Measurements from ENCODE around the gene DHX9. TPM values are rescaled to one million over a fixed set of nuclear protein-coding genes. Genes with fewer than 3 reads are reported as not detected.

The DHX9 gene
- total and polyA plus RNA-seq, 9 of the 15 experiments (the other 6 are each of a cell fraction or from before 2014, with no cell fraction given) = 100 to 409 (median 294) TPM

DNA sequence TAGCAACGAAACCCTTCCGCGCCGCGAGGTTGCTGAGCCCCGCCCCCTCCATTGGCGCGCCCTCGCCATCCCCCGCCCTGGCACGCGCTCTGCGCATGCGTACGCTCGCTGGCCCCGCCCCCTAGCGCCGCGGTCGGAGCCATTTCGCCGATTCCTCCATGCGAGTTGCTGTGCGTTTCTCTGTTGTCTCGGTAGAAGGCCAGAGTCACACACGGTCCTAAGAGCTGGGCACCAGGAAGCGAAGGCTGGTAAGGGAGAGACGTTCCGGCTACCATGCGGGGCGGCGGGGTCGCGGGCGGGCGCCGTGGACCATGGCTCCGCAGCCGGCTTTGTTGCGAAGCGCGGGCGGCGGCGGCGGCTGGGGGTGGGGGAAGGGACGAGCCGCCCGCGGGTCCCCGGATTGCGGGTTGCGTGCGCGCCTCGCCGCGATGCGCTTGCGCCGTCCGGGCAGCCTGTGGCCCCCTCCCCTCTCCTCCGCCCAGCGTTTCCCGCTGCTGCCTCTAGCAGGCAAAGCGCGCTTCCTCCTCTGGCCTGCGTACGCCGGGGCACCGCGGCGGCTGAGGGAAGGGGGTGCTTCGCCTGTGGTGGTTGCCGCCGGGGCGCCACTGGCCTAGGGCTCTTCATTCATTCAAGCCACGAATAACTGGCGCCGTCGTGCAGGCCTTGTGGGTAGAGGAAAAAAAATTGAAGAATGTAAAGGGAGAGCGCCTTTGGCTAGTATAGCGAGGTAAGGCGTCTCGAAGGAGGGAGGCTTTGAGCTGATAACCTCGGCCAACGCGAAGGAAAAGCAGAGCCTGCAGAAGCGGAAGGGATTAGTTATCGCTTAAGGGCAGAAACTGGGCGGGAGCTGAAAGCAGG lies at the start of gene DHX9 (continued):
- TF ChIP-seq GABPB2 (CRISPR knock-in tag; conservative IDR thresholded peaks at IDR 0.05) = no peak
- peak; percentile 88 for TF ChIP-seq SMARCC2 (IDR thresholded peaks at IDR 0.05; ENCODE audit: low read depth)
- TF ChIP-seq FOXP1 (CRISPR knock-in tag; IDR thresholded peaks at IDR 0.05) = peak; percentile 43; the same call in 1 of the 2 replicates
- TF ChIP-seq ZNF586 (CRISPR knock-in tag; conservative IDR thresholded peaks at IDR 0.05) = no peak
- TF ChIP-seq, protein P1, sequence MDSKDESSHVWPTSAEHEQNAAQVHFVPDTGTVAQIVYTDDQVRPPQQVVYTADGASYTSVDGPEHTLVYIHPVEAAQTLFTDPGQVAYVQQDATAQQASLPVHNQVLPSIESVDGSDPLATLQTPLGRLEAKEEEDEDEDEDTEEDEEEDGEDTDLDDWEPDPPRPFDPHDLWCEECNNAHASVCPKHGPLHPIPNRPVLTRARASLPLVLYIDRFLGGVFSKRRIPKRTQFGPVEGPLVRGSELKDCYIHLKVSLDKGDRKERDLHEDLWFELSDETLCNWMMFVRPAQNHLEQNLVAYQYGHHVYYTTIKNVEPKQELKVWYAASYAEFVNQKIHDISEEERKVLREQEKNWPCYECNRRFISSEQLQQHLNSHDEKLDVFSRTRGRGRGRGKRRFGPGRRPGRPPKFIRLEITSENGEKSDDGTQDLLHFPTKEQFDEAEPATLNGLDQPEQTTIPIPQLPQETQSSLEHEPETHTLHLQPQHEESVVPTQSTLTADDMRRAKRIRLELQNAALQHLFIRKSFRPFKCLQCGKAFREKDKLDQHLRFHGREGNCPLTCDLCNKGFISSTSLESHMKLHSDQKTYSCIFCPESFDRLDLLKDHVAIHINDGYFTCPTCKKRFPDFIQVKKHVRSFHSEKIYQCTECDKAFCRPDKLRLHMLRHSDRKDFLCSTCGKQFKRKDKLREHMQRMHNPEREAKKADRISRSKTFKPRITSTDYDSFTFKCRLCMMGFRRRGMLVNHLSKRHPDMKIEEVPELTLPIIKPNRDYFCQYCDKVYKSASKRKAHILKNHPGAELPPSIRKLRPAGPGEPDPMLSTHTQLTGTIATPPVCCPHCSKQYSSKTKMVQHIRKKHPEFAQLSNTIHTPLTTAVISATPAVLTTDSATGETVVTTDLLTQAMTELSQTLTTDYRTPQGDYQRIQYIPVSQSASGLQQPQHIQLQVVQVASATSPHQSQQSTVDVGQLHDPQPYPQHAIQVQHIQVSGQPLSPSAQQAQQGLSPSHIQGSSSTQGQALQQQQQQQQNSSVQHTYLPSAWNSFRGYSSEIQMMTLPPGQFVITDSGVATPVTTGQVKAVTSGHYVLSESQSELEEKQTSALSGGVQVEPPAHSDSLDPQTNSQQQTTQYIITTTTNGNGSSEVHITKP (IDR thresholded peaks at IDR 0.05; ENCODE audit: partially characterized antibody) = peak; percentile 39
- TF ChIP-seq NCOA1 (IDR thresholded peaks at IDR 0.05; ENCODE audit: low read depth) = peak; percentile 81
- TF ChIP-seq, protein P2, sequence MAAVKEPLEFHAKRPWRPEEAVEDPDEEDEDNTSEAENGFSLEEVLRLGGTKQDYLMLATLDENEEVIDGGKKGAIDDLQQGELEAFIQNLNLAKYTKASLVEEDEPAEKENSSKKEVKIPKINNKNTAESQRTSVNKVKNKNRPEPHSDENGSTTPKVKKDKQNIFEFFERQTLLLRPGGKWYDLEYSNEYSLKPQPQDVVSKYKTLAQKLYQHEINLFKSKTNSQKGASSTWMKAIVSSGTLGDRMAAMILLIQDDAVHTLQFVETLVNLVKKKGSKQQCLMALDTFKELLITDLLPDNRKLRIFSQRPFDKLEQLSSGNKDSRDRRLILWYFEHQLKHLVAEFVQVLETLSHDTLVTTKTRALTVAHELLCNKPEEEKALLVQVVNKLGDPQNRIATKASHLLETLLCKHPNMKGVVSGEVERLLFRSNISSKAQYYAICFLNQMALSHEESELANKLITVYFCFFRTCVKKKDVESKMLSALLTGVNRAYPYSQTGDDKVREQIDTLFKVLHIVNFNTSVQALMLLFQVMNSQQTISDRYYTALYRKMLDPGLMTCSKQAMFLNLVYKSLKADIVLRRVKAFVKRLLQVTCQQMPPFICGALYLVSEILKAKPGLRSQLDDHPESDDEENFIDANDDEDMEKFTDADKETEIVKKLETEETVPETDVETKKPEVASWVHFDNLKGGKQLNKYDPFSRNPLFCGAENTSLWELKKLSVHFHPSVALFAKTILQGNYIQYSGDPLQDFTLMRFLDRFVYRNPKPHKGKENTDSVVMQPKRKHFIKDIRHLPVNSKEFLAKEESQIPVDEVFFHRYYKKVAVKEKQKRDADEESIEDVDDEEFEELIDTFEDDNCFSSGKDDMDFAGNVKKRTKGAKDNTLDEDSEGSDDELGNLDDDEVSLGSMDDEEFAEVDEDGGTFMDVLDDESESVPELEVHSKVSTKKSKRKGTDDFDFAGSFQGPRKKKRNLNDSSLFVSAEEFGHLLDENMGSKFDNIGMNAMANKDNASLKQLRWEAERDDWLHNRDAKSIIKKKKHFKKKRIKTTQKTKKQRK (IDR thresholded peaks at IDR 0.05; ENCODE audit: borderline replicate concordance, low read depth, low read length) = no peak
- no peak; the same call in 1 of the 2 replicates for TF ChIP-seq ZNF232 (CRISPR knock-in tag; IDR thresholded peaks at IDR 0.05)
- TF ChIP-seq BRD9 (IDR thresholded peaks at IDR 0.05; ENCODE audit: low read depth, partially characterized antibody) = no peak
- TF ChIP-seq ZNF699 (CRISPR knock-in tag; IDR thresholded peaks at IDR 0.05; ENCODE audit: insufficient replicate concordance) = no peak
- TF ChIP-seq GATAD2A (IDR thresholded peaks at IDR 0.05) = no peak
- peak; percentile 70; the same call in 1 of the 2 replicates for TF ChIP-seq KLF1 (tag; IDR thresholded peaks at IDR 0.05)
- no peak for TF ChIP-seq GTF2A2 (tag; IDR thresholded peaks at IDR 0.05)
- no peak for TF ChIP-seq ZNF124 (CRISPR knock-in tag; IDR thresholded peaks at IDR 0.05)
- peak; percentile 78 for TF ChIP-seq RBM22 (IDR thresholded peaks at IDR 0.05; ENCODE audit: low read depth, low read length, poor library complexity, severe bottlenecking)
- TF ChIP-seq, protein P3, sequence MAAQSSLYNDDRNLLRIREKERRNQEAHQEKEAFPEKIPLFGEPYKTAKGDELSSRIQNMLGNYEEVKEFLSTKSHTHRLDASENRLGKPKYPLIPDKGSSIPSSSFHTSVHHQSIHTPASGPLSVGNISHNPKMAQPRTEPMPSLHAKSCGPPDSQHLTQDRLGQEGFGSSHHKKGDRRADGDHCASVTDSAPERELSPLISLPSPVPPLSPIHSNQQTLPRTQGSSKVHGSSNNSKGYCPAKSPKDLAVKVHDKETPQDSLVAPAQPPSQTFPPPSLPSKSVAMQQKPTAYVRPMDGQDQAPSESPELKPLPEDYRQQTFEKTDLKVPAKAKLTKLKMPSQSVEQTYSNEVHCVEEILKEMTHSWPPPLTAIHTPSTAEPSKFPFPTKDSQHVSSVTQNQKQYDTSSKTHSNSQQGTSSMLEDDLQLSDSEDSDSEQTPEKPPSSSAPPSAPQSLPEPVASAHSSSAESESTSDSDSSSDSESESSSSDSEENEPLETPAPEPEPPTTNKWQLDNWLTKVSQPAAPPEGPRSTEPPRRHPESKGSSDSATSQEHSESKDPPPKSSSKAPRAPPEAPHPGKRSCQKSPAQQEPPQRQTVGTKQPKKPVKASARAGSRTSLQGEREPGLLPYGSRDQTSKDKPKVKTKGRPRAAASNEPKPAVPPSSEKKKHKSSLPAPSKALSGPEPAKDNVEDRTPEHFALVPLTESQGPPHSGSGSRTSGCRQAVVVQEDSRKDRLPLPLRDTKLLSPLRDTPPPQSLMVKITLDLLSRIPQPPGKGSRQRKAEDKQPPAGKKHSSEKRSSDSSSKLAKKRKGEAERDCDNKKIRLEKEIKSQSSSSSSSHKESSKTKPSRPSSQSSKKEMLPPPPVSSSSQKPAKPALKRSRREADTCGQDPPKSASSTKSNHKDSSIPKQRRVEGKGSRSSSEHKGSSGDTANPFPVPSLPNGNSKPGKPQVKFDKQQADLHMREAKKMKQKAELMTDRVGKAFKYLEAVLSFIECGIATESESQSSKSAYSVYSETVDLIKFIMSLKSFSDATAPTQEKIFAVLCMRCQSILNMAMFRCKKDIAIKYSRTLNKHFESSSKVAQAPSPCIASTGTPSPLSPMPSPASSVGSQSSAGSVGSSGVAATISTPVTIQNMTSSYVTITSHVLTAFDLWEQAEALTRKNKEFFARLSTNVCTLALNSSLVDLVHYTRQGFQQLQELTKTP (IDR thresholded peaks at IDR 0.05; ENCODE audit: low read depth in 1 of 2, partially characterized antibody in 2 of 2) = peak in 1 of 2 experiments; percentile 79

Data from K562 (cell line).